Lower leg skin (tissue), 4 donors: ENCODE measurements around the gene TIPRL. TPM values are rescaled to one million over a fixed set of nuclear protein-coding genes. Genes with fewer than 3 reads are reported as not detected.

Experiments
- DNase-seq, 2 donors: peaks; one replicate each; pipeline ENCODE4 v3.0.0-alpha.2; 2019; ENCODE audit warnings: low spot score in 2 of 2
- H3K4me3 ChIP-seq: fragments of 200-600 bp; sonication (generic); 2 replicates; pipeline ENCODE4 v1.5.1; 2017; ENCODE audit warnings: mild to moderate bottlenecking, low read depth; ENCODE audit not compliant: poor library complexity, severe bottlenecking
- CTCF ChIP-seq, 3 donors: fragments of 450-650 bp; IDR thresholded peaks; one replicate each; pipeline ENCODE4 v1.5.1; 2016; ENCODE audit warnings: antibody characterized with exemption in 3 of 3, mild to moderate bottlenecking in 3 of 3, moderate library complexity in 2 of 3
- POLR2A ChIP-seq, 2 donors: fragments of 450-650 bp; IDR thresholded peaks; one replicate each; pipeline ENCODE4 v1.6.1; 2016 to 2017; ENCODE audit warnings: antibody characterized with exemption in 2 of 2, mild to moderate bottlenecking in 1 of 2, moderate library complexity in 1 of 2
- WGBS, 2 donors: methylation state at CpG; one replicate each; pipeline ENCODE4 v1.1.5; 2018; 5-methylcytosine and 5-hydroxymethylcytosine counted together
- intact Hi-C: fragments of 100-400 bp; cut with DNase I; formaldehyde crosslinking; loops from one replicate; pipeline ENCODE4 v1.15.0; 2023; ENCODE audit warnings: low total_unique reads
- total RNA-seq, 4 donors: library from RNA; depleted of rRNA; stranded (reverse); fragments of >200 nt; gene quantifications; one replicate each; pipeline ENCODE4 v1.1.0, GENCODE V29; 2016

The TIPRL gene
- total RNA-seq, 4 donors from 2014 or later, result 13.2 to 21.8 (median 18.6) TPM

- no peak overlapping the region for H3K4me3 ChIP-seq
- TF ChIP-seq CTCF (IDR thresholded peaks at IDR 0.05) (no peak), POLR2A (IDR thresholded peaks at IDR 0.05) (no peak)
- no peak for DNase-seq
- intact Hi-C loops, result no loop called here
Observed at GRCh38 chr1:168235548-168235885, 56.8 kb downstream of the TIPRL start.

- no peak for TF ChIP-seq CTCF (IDR thresholded peaks at IDR 0.05)
- TF ChIP-seq POLR2A (IDR thresholded peaks at IDR 0.05), result no peak
- H3K4me3 ChIP-seq, result no peak overlapping the region
- intact Hi-C loops, result no loop called here
- 80 to 84% methylated on average over 3 of the region's 3 CpGs for WGBS, 2 donors
- no peak for DNase-seq
Observed at GRCh38 chr1:168235937-168236336, 57.2 kb downstream of the TIPRL start.

GRCh38 chr1:168236836-168237611 lies 58.3 kb downstream of the TIPRL start:
- no peak overlapping the region for H3K4me3 ChIP-seq
- intact Hi-C loops, result no loop called here
- 75 to 89% methylated on average over 7 of the region's 7 CpGs for WGBS, 2 donors
- TF ChIP-seq CTCF (IDR thresholded peaks at IDR 0.05), result no peak
- no peak for TF ChIP-seq POLR2A (IDR thresholded peaks at IDR 0.05)
- no peak for DNase-seq

GRCh38 chr1:168243198-168243597 lies 64.4 kb downstream of the TIPRL start:
- TF ChIP-seq CTCF (IDR thresholded peaks at IDR 0.05) (no peak), POLR2A (IDR thresholded peaks at IDR 0.05) (no peak)
- DNase-seq, result no peak
- intact Hi-C loops, result no loop called here
- 48 to 51% methylated on average over 2 of the region's 2 CpGs for WGBS, 2 donors
- no peak overlapping the region for H3K4me3 ChIP-seq

GRCh38 chr1:168243636-168244212 lies 65.0 kb downstream of the TIPRL start:
- H3K4me3 ChIP-seq, result no peak overlapping the region
- intact Hi-C loops, result no loop called here
- no peak for TF ChIP-seq CTCF (IDR thresholded peaks at IDR 0.05)
- no peak for TF ChIP-seq POLR2A (IDR thresholded peaks at IDR 0.05)
- DNase-seq, result no peak
- WGBS, 2 donors, result 29 to 35% methylated on average over 3 of the region's 3 CpGs
